Hepatocyte (in vitro differentiated cells): ENCODE data around the gene ENO2. TPM values are rescaled to one million over a fixed set of nuclear protein-coding genes. Genes with fewer than 3 reads are reported as not detected.

ENCODE experiments used
- DNase-seq: peaks from one replicate; pipeline ENCODE4 v3.0.0-alpha.2; 2016; ENCODE audit warnings: low spot score
- H2AFZ ChIP-seq: fragments of 200-600 bp; sonication (generic); 2 replicates; pipeline ENCODE4 v1.6.0; 2016; ENCODE audit warnings: antibody characterized with exemption, mild to moderate bottlenecking
- H3K27ac ChIP-seq: fragments of 200-600 bp; sonication (generic); 2 replicates; pipeline ENCODE4 v1.5.1; 2016; ENCODE audit warnings: mild to moderate bottlenecking
- H3K27me3 ChIP-seq: fragments of 200-600 bp; sonication (generic); 2 replicates; pipeline ENCODE4 v1.6.1; 2016
- H3K36me3 ChIP-seq: fragments of 200-600 bp; sonication (generic); replicated peaks from 2 replicates; pipeline ENCODE4 v1.5.1; 2016; ENCODE audit warnings: low read depth; ENCODE audit not compliant: insufficient read depth
- H3K4me1 ChIP-seq: fragments of 200-600 bp; sonication (generic); 2 replicates; pipeline ENCODE4 v1.5.1; 2016; ENCODE audit warnings: mild to moderate bottlenecking, moderate library complexity; ENCODE audit not compliant: insufficient read depth
- H3K4me2 ChIP-seq: fragments of 200-600 bp; sonication (generic); 2 replicates; pipeline ENCODE4 v1.6.0; 2016
- H3K4me3 ChIP-seq: fragments of 200-600 bp; sonication (generic); 2 replicates; pipeline ENCODE4 v1.5.1; 2016; ENCODE audit warnings: mild to moderate bottlenecking
- H3K79me2 ChIP-seq: fragments of 200-600 bp; sonication (generic); 2 replicates; pipeline ENCODE4 v1.6.0; 2017; ENCODE audit warnings: mild to moderate bottlenecking
- H3K9me2 ChIP-seq: fragments of 200-600 bp; sonication (generic); replicated peaks from 2 replicates; pipeline ENCODE4 v1.6.0; 2017; ENCODE audit warnings: mild to moderate bottlenecking; ENCODE audit not compliant: insufficient read depth
- H3K9me3 ChIP-seq: fragments of 200-600 bp; sonication (generic); 2 replicates; pipeline ENCODE4 v1.5.1; 2016; ENCODE audit warnings: low read depth, mild to moderate bottlenecking
- H4K20me1 ChIP-seq: fragments of 200-600 bp; sonication (generic); 2 replicates; pipeline ENCODE4 v1.6.0; 2016; ENCODE audit warnings: mild to moderate bottlenecking; ENCODE audit not compliant: insufficient read depth, poor library complexity, severe bottlenecking
- EZH2 ChIP-seq: fragments of 200-600 bp; sonication (generic); IDR thresholded peaks from 2 replicates; pipeline ENCODE4 v1.6.1; 2016; ENCODE audit warnings: antibody characterized with exemption, mild to moderate bottlenecking, borderline replicate concordance
- EZH2phosphoT487 ChIP-seq: fragments of 200-600 bp; sonication (generic); IDR thresholded peaks from one replicate; pipeline ENCODE4 v1.6.1; 2018; ENCODE audit warnings: antibody characterized with exemption, mild to moderate bottlenecking, low read depth, moderate library complexity; ENCODE audit not compliant: unreplicated experiment, severe bottlenecking
- WGBS: methylation state at CpG from one replicate; pipeline ENCODE4 v1.1.6; 2016; ENCODE audit warnings: low lambda C conversion rate; ENCODE audit errors: missing lambda C conversion rate; 5-methylcytosine and 5-hydroxymethylcytosine counted together
- polyA plus RNA-seq: library from polyadenylated mRNA; unstranded; fragments of >200 nt; fragmentation: Nextera tagmentation; extraction: Ambion mirVana; gene quantifications from 2 replicates; pipeline ENCODE4 v1.2.1, GENCODE V29; 2016
- total RNA-seq: library from RNA; depleted of rRNA; stranded (reverse); fragments of >200 nt; gene quantifications from 2 replicates; pipeline ENCODE4 v1.2.3, GENCODE V29; 2014
- TF ChIP-seq, protein P1 (sequence below): fragments of 200-600 bp; sonication (generic); IDR thresholded peaks from 2 replicates; pipeline ENCODE4 v1.5.1; 2016; ENCODE audit warnings: antibody characterized with exemption, mild to moderate bottlenecking; ENCODE audit not compliant: poor library complexity

Gene ENO2
- total and polyA plus RNA-seq, 2 experiments from 2014 or later, result 11.8 to 14.2 TPM

GRCh38 chr12:6902448-6902847, 11.9 kb upstream of the ENO2 start:
- WGBS, result 70% methylated on average over 4 of the region's 4 CpGs
- no peak overlapping the region for H3K4me2 ChIP-seq
- H3K4me1 ChIP-seq, result peaks cover 8% of the 10 kb centered on the region
- no peak for TF ChIP-seq EZH2phosphoT487
- TF ChIP-seq, protein P1, sequence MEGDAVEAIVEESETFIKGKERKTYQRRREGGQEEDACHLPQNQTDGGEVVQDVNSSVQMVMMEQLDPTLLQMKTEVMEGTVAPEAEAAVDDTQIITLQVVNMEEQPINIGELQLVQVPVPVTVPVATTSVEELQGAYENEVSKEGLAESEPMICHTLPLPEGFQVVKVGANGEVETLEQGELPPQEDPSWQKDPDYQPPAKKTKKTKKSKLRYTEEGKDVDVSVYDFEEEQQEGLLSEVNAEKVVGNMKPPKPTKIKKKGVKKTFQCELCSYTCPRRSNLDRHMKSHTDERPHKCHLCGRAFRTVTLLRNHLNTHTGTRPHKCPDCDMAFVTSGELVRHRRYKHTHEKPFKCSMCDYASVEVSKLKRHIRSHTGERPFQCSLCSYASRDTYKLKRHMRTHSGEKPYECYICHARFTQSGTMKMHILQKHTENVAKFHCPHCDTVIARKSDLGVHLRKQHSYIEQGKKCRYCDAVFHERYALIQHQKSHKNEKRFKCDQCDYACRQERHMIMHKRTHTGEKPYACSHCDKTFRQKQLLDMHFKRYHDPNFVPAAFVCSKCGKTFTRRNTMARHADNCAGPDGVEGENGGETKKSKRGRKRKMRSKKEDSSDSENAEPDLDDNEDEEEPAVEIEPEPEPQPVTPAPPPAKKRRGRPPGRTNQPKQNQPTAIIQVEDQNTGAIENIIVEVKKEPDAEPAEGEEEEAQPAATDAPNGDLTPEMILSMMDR, result no peak
- no peak for TF ChIP-seq EZH2
- no peak overlapping the region for H3K27ac ChIP-seq
- H3K27me3 ChIP-seq, result no peaks in the 10 kb centered on the region
- H3K4me3 ChIP-seq, result no peak overlapping the region
- no peak overlapping the region for H2AFZ ChIP-seq
- no peaks in the 10 kb centered on the region for H3K9me2 ChIP-seq
- H3K36me3 ChIP-seq, result no peaks in the 10 kb centered on the region
- no peak for DNase-seq
- H4K20me1 ChIP-seq, result no peaks in the 10 kb centered on the region
- H3K79me2 ChIP-seq, result no peaks in the 10 kb centered on the region
- H3K9me3 ChIP-seq, result no peaks in the 10 kb centered on the region

GRCh38 chr12:6903722-6904121, 10.7 kb upstream of the ENO2 start:
- Histone ChIP-seq H3K9me3 (no peaks in the 10 kb centered on the region), H2AFZ (peak overlapping the region; percentile 89), H3K4me3 (no peak overlapping the region), H4K20me1 (no peaks in the 10 kb centered on the region), H3K36me3 (no peaks in the 10 kb centered on the region), H3K27ac (peak overlapping the region; percentile 51), H3K4me2 (peak overlapping the region; percentile 88), H3K79me2 (no peaks in the 10 kb centered on the region), H3K4me1 (peaks cover 8% of the 10 kb centered on the region), H3K27me3 (no peaks in the 10 kb centered on the region), H3K9me2 (no peaks in the 10 kb centered on the region)
- TF ChIP-seq EZH2phosphoT487 (no peak), EZH2 (no peak)
- TF ChIP-seq, protein P1, result no peak
- DNase-seq, result no peak
- WGBS, result 69% methylated on average over 1 of the region's 1 CpG

GRCh38 chr12:6904280-6905276, 9.8 kb upstream of the ENO2 start, which contains the start of gene LRRC23:
Gene LRRC23 (plus strand): TSS chr12:6904822. CDS start chr12:6905634, 812 bp downstream.
- Histone ChIP-seq H3K79me2 (no peaks in the 10 kb centered on the region), H3K36me3 (no peaks in the 10 kb centered on the region), H4K20me1 (no peaks in the 10 kb centered on the region), H3K4me3 (peak within 1 kb of the TSS; percentile 56), H3K4me2 (peak within 1 kb of the TSS; percentile 88), H3K27me3 (no peaks in the 10 kb centered on the region), H3K4me1 (peaks cover 8% of the 10 kb centered on the region), H3K27ac (peak within 1 kb of the TSS; percentile 74), H3K9me3 (no peaks in the 10 kb centered on the region), H2AFZ (peak within 1 kb of the TSS; percentile 89), H3K9me2 (no peaks in the 10 kb centered on the region)
- WGBS, result 6% methylated on average over 34 of the region's 34 CpGs
- TF ChIP-seq EZH2 (no peak), EZH2phosphoT487 (no peak)
- TF ChIP-seq, protein P1, result no peak
- peak; percentile 98 for DNase-seq
